Testis (tissue), 3 donors: ENCODE data around the gene SLC25A11. TPM values are rescaled to one million over a fixed set of nuclear protein-coding genes. Genes with fewer than 3 reads are reported as not detected.

Experiments
- DNase-seq: peaks from one replicate; pipeline ENCODE4 v3.0.0-alpha.2; 2019
- H3K27ac ChIP-seq, 2 donors: fragments of 200-600 bp; sonication (generic); one replicate each; pipeline ENCODE4 v1.5.1; 2019
- H3K27me3 ChIP-seq: fragments of 200-600 bp; sonication (generic); one replicate; pipeline ENCODE4 v1.5.1; 2019
- H3K36me3 ChIP-seq: fragments of 200-600 bp; sonication (generic); one replicate; pipeline ENCODE4 v1.5.1; 2017; ENCODE audit warnings: low read depth; ENCODE audit errors: missing control alignments
- H3K4me1 ChIP-seq: fragments of 200-600 bp; sonication (generic); one replicate; pipeline ENCODE4 v1.5.1; 2019
- H3K4me3 ChIP-seq, 2 donors: fragments of 200-600 bp; sonication (generic); one replicate each; pipeline ENCODE4 v1.5.1; 2017 to 2019
- H3K9me3 ChIP-seq: fragments of 200-600 bp; sonication (generic); one replicate; pipeline ENCODE4 v1.5.1; 2017
- CTCF ChIP-seq, 3 experiments: fragments of 450-650 bp in 2 of 3; fragments of 200-600 bp in 1 of 3; sonication (generic) in 1 of 3; IDR thresholded peaks; one replicate each; pipeline ENCODE4 v1.5.1; 2016 to 2019; ENCODE audit warnings: antibody characterized with exemption in 3 of 3, mild to moderate bottlenecking in 2 of 3, moderate library complexity in 1 of 3
- POLR2A ChIP-seq: fragments of 450-650 bp; IDR thresholded peaks from one replicate; pipeline ENCODE4 v1.6.1; 2017; ENCODE audit warnings: antibody characterized with exemption, mild to moderate bottlenecking, moderate library complexity
- WGBS, 2 donors: methylation state at CpG; one replicate each; pipeline ENCODE4 v1.1.5; 2018; 5-methylcytosine and 5-hydroxymethylcytosine counted together
- intact Hi-C: fragments of 100-400 bp; cut with DNase I; formaldehyde crosslinking; loops from one replicate; pipeline ENCODE4 v1.15.1; 2023; ENCODE audit warnings: low total_unique reads
- polyA plus RNA-seq: library from polyadenylated mRNA; stranded (reverse); fragments of 350-450 nt; fragmentation: Illumina TruSeq; extraction: RNeasy Lipid Tissue Mini Kit (QIAGEN cat#74804); gene quantifications from one replicate; pipeline ENCODE4 v1.2.3, GENCODE V29; 2014; ENCODE audit warnings: low read depth, low replicate concordance; ENCODE audit not compliant: insufficient read depth
- total RNA-seq, 2 donors: library from RNA; depleted of rRNA; stranded (reverse); fragments of >200 nt; gene quantifications; one replicate each; pipeline ENCODE4 v1.2.3, GENCODE V29; 2016

SLC25A11 gene
- total and polyA plus RNA-seq, 3 donors from 2014 or later: 23.7 to 25.9 (median 24.3) TPM

- H3K36me3 ChIP-seq: no peaks in the 10 kb centered on the region
- peaks cover 4% of the 10 kb centered on the region for H3K4me1 ChIP-seq
- intact Hi-C loops: no loop called here
- no peak for DNase-seq
- no peaks in the 10 kb centered on the region for H3K27me3 ChIP-seq
- H3K9me3 ChIP-seq: no peaks in the 10 kb centered on the region
- no peak for TF ChIP-seq CTCF (IDR thresholded peaks at IDR 0.05)
- TF ChIP-seq POLR2A: no peak
- no peak overlapping the region for H3K4me3 ChIP-seq
- 88% methylated on average over 10 of the region's 10 CpGs for WGBS, 2 donors
- H3K27ac ChIP-seq: no peak overlapping the region
Observed at GRCh38 chr17:4973256-4974114, 33.6 kb upstream of the SLC25A11 start.

- H3K4me1 ChIP-seq: peaks cover 10% of the 10 kb centered on the region
- no peak overlapping the region for H3K4me3 ChIP-seq
- H3K27me3 ChIP-seq: no peaks in the 10 kb centered on the region
- H3K36me3 ChIP-seq: no peaks in the 10 kb centered on the region
- no peak for DNase-seq
- TF ChIP-seq CTCF (IDR thresholded peaks at IDR 0.05): no peak
- H3K9me3 ChIP-seq: no peaks in the 10 kb centered on the region
- 80% methylated on average over 12 of the region's 12 CpGs for WGBS, 2 donors
- intact Hi-C loops: no loop called here
- no peak overlapping the region for H3K27ac ChIP-seq
Observed at GRCh38 chr17:4972752-4973151, 32.9 kb upstream of the SLC25A11 start.

GRCh38 chr17:4972322-4972721 lies 32.5 kb upstream of the SLC25A11 start:
- Histone ChIP-seq H3K4me3 (no peak overlapping the region), H3K27me3 (no peaks in the 10 kb centered on the region), H3K27ac (no peak overlapping the region), H3K36me3 (no peaks in the 10 kb centered on the region), H3K9me3 (no peaks in the 10 kb centered on the region), H3K4me1 (peaks cover 10% of the 10 kb centered on the region)
- intact Hi-C loops: no loop called here
- no peak for DNase-seq
- TF ChIP-seq CTCF (IDR thresholded peaks at IDR 0.05) (no peak), POLR2A (no peak)
- 90 to 92% methylated on average over 11 to 12 of the region's 12 CpGs for WGBS, 2 donors

- no peak overlapping the region for H3K4me3 ChIP-seq
- no peaks in the 10 kb centered on the region for H3K36me3 ChIP-seq
- no peaks in the 10 kb centered on the region for H3K27me3 ChIP-seq
- no peaks in the 10 kb centered on the region for H3K9me3 ChIP-seq
- H3K4me1 ChIP-seq: peaks cover 10% of the 10 kb centered on the region
- no peak for DNase-seq
- WGBS, 2 donors: 75 to 87% methylated on average over 6 of the region's 6 CpGs
- no peak overlapping the region for H3K27ac ChIP-seq
- intact Hi-C loops: no loop called here
- no peak for TF ChIP-seq CTCF (IDR thresholded peaks at IDR 0.05)
- no peak for TF ChIP-seq POLR2A
Observed at GRCh38 chr17:4971826-4972225, 32.0 kb upstream of the SLC25A11 start.

- Histone ChIP-seq H3K27ac (no peak overlapping the region), H3K36me3 (no peaks in the 10 kb centered on the region), H3K4me3 (no peak overlapping the region), H3K4me1 (peaks cover 21% of the 10 kb centered on the region), H3K27me3 (no peaks in the 10 kb centered on the region), H3K9me3 (no peaks in the 10 kb centered on the region)
- WGBS, 2 donors: 98% methylated on average over 8 of the region's 8 CpGs
- intact Hi-C loops: no loop called here
- DNase-seq: no peak
- TF ChIP-seq CTCF (IDR thresholded peaks at IDR 0.05): no peak
- no peak for TF ChIP-seq POLR2A
Observed at GRCh38 chr17:4970273-4970672, 30.4 kb upstream of the SLC25A11 start.
